ENCODE results near the gene NR5A2.

The NR5A2 gene

DNA sequence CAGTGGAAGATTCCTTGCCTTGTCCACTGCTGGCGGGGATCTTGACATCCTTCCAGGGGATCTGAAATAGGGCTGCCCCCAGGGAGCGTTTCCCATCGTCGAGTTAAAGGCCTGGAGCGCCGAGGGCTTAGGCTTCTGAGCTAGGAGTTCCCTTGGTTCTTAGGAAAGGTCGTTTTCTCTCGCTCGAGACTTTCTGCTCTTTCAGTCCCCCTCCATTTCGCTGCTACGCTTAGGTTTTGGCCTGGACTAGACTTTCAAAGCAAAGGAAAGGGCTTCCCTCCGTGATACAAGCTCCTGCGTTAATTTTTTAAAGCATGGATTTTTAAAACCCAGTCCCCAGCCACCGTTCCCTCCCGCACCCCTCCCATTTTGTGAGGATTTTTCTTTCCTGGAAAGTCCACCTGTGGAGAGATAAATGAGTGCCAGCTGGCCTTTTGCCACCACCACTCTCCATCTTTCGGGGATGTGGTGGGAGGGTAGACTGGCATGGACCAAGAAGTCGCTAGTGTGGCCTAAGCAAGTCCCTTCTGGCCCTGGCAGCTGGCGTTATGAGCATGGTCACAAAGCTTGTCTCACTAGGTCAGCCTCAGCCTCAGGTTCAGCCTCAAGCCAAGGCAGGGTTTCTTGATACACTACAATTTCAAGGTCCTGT is 9.2 kb downstream of the NR5A2 start:
- DNase-seq (ENCODE audit: low read depth): no peak

DNA sequence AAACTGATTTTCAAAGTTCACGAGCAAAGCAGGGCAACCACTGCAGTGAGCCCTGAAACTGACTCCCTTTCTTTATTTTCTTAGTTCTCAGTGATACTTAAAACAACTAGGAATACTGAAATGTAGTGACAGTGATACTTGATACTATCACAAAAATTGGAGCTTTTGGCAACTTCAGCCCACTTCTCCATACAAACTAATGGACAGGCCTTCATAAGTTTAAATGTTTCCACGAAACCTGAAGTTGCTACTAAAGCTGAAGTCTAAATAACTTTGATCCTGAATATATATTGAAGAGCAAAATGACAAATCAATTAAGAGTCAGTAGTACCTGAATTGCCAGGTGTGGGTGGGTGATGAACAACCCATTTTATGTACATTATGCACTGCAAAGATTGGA is 10.0 kb downstream of the NR5A2 start:
- no peak for DNase-seq (ENCODE audit: low read depth)

DNA sequence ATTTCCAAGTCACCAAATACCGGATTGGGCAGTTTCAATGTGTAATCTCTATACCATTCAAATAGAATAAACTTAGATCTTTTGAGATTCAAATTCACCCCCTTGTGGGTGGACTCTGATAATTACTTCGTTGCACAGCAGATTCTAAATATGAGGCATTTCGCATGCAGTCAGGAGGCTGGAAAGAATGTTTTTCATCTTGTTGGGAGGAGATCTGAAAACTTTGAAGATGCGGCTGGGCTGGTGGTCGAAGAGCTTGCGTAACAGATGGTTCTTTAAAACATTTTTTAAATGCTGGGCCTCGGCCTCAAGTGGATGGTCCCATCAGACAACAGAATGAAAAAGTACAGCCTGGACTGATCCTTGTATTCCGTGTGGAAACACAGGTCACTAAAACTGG is 10.4 kb downstream of the NR5A2 start:
- no peak for DNase-seq (ENCODE audit: low read depth)

DNA sequence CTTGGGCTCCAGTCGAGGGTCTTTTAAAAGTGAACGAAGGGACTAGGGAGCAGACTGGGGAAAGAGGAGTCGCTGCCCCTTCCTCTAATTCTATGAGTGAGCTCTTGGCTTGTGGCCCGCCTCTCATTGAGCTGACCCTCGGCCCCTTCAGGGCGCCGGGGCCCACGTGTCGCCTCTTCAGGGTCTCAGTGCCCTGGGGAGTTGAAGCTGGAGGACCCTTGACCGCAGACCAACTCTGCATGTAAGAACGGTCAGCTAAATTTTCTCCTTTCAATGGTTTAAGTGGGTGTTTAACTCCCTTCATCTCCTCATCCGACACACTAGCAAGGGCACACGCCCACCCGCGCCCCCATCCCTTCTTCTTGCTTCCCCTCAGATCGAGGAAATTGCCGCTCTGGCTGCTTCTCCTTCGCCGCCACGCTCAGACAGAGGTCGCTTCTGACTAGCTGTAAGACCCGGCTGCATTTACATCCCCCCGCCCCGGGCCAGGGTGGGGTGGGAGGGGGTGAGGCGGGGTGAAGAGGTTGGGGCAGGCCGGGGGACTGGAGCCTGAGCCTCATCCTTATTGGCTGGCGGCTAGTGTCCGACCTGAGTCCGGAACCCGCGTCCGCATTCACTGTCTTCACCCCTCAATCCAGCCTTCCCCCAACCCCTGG is 10.9 kb downstream of the NR5A2 start:
- DNase-seq (ENCODE audit: low read depth): no peak

DNA sequence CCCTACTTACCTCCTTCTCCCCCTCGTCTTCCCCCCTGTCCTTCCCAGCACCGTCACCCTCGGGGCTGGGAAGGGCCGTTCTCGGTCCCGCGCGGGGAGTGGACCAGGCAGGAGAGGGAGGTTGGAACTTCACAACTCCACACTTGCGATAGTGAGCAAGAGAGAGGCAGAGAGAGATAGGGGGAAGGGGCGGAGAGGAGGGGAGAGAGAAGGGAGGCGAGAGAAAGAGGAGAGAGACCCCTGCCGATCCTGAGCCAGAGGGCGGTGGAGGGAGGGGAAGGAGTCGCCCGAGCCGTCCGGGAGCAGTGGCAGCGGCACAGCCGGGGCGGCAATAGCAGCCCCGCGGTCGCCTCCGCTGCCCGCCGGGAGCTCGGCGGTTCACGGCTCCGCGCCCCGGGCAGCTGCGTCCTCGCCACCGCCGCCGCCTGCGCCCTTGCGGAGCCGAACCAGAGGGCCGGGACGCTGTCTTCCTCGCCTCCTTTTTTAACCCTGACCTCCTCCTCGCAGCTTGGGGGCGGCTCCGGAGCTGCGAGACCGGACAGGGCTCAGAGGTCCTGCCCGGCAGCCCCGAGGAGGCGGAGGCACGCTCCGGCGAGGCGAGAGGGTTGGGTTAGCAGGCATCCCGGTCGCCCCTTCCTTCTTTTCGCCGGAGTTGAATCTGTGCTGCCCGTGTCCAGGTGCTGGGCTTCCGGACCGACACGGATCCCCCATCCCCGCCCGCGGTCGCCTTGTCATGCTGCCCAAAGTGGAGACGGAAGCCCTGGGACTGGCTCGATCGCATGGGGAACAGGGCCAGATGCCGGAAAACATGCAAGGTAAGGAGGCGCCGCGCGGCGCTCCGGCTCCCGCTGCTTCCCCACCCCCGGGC is 11.7 kb downstream of the NR5A2 start:
- no peak for DNase-seq (ENCODE audit: low read depth)

DNA sequence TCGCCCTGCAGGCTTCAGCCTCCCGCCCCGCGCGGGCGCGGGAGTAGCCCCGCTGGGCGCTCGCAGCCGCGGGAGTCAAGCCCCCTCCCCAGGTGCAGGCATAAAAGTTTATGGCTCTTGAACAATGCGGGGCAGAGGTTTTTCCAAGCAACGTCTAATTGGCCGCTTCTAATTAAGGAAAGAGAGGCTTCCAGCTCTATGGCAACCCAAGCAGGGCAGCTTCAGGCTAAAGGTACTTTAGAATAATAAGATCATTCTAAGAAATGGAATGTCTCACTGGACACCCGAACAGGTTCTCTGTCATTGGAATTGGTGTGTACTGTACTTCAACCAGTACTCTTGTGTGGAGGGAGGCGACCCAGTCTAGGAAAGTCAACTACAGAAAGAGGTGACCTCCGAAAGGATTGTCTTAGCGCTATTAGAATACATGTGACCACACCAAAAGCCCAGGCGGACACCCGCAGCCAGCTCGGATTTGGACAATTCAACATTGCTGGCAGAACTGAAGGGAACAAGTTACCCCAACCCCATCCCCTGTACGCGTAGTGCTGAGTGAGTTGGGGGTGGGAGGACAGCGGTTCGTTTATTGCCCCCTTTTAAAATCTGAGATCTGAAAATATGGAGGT is 12.5 kb downstream of the NR5A2 start:
- no peak for DNase-seq (ENCODE audit: low read depth)

DNA sequence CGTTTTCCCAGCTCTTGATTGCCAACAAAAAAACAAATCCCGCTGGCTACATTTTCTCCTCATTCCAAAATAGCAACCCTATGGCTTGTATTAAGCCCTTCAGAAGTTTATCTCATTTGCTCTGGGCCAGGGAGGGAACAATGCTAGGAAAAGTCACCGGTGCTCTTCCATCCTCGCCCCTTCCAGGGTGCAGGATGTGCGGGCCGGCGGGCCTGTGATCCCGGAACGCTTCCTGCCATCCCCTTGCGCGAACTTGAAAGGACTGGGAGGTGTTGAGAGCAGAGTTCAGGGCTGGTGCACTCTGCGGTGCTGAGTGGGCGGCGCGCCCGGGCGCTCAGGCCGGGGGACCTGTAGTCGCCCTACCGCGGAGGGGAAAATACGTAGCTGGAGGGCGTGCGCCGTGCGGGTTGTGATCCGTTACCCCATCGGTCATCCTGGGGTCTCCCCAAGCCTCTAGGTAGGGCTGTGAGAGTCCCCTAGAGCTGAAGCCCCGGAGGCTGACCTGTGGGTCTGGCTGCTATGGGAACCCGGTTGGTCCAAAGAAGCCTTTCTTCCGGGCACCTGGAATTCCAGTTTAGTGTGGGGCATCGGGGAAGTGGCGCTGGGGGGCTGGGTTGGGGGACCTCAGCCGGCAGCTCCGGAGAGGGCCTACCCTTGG is 13.1 kb downstream of the NR5A2 start:
- no peak for DNase-seq (ENCODE audit: low read depth)

DNA sequence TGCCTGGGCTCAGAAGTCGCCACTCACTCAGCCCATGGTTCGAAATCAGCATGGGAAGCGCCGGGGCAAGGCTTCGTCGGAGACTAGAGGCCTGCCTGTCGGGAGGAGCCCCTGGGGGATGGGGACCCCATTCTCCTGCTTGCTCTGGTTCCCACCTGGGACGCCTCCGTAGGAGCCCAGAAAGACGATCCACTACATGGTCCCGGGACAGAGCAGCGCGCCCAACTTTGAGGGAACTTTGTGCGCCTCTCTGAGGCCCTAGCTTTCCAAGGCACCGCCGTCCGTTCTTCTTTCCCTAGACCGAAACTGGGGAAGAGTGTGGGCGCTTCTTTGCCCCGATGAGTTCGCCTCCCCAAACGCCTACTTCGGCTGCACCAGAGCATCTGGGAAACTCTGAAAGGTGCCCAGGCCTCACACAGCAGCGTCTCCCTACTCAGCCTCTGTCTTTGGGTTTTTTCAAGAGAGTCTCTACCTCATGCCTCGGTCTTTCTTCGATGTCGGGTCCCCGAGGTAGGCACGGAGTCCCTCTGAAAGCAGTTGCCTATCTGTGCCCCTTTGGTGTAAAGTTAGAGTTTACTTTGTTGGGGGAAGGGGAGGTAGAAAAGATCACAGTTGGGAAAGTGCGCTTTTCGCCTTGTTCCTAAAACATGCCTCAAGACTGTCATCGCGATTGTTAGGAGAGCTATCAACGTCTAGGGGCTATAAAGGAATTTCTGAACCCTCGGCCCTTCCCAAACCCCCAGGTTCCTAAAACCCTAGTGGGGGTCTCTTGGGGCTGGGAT is 14.0 kb downstream of the NR5A2 start:
- DNase-seq (ENCODE audit: low read depth): no peak

DNA sequence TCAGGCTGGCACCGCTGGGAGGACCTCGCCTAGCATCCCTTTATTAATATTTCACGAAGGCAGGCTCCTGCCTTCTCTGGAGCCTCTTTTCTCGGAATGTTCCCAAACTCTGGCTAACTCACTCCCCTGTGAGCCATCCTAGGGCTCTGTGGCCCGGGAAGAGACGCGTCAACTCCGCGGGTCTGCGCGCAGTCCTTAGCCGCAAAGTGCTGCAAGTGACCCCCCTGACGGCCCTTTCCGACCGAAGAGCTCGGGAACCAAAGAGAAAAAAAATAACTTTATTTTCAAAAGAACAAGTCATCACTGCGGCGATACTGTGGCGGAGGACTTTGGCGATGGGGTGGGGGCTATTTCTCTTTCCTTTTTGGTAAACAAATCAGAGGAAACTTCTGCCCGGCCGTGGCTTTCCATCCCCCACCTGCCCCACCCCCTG is 14.6 kb downstream of the NR5A2 start:
- no peak for DNase-seq (ENCODE audit: low read depth)

DNA sequence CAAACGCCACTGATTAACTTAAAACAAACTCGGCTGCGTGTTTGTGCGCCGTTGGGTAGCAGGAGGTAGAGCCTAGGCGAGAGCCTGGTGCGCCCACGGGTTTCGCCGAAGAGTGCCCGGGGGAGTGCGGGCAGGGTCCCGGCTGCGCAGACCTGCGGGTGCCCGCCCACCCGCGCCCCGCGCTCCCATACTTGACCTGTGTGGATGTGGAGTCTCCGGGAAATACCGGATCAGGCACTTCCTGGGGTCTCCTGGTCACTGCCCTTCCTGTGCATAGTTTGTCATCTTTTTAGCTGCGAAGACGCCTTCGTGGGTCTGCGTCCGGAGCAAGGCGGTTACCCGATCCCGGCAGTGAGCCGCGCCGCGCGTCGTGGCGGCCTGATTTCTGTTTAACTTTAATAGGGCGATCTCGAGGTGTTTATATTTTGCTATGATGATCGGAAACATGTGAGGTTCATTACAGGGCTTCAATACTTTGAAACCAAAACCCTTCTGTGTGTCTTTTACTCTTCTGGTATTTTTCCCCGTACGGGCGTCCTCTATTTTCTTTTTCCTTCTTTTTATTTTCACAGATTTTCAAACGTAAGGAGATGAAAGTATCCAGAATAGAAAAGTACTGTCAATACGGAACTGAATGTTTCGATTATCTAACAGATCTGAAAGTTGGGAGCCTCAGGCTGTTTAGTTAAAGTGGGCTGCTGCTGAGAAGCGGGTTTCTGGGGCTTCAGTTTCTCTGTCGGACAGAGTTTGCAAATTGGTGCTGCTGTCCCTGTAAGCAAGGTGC is 15.2 kb downstream of the NR5A2 start:
- DNase-seq (ENCODE audit: low read depth): no peak

DNA sequence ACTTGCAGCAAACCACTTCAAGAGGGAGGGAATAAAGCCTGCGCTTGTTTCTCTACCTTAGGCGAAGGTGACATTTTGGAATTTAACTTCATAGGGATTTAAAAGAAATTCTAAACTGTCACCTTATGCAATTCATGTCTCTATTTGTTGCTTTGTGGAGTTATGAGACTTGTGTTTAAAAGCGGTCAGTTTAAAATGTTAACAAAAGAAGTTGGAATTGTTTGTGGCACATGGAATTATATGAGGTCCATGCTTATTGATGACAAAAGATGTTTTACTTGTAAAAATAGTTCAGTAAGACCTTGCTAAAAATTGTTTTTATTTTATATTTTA is 15.8 kb downstream of the NR5A2 start:
- no peak for DNase-seq (ENCODE audit: low read depth)

DNA sequence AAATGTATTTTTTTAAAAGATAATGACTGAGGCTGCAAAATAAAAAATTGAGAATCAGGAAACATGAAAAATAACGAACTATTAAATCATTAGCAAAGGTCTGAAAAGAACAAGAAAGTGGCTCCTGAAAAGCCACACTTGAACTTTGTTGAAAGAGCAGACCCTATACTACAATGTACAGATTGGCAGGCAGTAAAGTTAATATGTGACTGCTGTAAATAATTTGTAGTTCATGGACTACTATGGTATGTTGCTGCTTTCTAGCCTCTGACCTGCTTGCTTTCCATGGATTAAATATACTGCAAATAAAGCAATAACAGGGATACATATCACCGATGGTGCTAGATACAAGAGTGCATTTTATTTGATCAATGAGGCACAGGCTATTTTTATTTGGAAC is 18.6 kb downstream of the NR5A2 start:
- no peak for DNase-seq (ENCODE audit: low read depth)

DNA sequence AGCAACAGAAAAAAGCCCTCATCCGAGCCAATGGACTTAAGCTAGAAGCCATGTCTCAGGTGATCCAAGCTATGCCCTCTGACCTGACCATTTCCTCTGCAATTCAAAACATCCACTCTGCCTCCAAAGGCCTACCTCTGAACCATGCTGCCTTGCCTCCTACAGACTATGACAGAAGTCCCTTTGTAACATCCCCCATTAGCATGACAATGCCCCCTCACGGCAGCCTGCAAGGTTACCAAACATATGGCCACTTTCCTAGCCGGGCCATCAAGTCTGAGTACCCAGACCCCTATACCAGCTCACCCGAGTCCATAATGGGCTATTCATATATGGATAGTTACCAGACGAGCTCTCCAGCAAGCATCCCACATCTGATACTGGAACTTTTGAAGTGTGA is 20.7 kb downstream of the NR5A2 start:
- DNase-seq (ENCODE audit: low read depth): no peak

DNA sequence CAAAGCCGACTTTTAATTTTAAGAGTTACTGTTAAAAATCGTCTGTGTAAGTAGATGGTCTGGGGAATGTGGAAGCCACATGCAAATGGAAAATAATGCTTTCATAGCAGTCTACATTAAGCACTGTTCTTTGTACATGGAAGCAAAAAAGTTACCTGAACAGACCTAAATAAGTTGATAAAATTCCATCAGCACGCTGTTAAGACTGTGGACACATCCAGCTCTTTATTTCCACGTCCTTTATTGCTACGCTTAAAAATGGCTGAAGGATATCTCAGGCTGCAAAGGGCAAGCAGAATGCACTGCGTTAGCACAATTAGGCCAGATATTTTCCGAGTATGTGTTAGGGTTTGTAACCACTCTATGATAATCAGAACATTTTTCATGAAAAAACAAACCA is 22.3 kb downstream of the NR5A2 start:
- no peak for DNase-seq (ENCODE audit: low read depth)

DNA sequence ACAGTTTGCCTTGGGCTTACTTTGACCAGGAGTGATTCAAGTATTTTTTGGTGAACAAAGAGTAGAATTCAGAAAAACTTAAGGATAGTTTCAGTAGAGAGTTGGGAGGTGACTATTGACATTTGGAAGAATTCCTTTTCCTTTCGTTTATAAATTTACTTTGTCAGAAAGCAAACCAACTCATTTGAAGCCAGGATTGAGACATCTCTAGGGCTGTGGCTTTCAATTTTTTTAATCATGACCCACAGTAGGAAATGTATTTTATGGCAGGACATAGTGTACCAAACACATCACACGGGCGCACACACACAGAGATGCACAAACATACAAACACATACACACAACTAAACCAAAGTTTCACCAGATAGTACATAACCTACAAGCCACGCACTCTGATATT is 24.1 kb downstream of the NR5A2 start:
- DNase-seq (ENCODE audit: low read depth): no peak

DNA sequence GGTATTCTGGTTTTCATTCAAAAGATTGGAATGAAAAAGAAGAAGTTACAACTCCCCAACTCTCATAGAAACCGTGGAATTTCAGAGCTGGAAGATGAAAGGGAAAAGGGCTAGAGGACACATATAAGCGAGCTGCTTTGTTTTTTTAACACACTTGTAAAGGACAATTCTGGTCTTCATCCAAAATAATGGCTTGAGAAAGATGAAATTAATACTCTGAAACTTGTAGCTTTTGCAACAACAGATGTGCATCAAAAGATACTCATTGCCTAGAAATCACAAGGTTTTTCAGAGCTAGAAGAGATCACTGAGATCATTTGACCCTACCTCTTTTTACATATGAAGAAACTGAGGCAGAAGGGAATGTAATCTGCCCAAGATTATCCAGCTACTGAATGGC is 25.6 kb downstream of the NR5A2 start:
- DNase-seq (ENCODE audit: low read depth): no peak

DNA sequence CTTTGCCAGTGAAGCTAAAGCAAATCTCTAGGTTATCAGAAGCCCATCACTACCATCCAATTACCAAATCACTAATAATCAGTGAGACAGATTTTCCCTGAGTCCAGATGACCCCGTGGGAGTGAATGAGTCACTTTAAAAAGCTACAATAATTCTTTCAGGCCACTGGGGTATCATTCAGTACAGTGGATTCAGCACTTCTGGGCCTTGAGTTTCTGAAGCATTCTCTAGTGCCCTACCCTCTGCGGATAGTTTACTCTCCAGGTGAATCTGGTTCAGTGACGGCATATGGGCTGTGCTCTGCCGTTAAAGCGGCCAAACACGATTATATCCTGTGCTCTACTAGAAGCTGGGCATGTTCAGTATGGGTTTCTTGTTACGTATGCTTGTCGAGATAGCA is 26.1 kb downstream of the NR5A2 start:
- no peak for DNase-seq (ENCODE audit: low read depth)

DNA sequence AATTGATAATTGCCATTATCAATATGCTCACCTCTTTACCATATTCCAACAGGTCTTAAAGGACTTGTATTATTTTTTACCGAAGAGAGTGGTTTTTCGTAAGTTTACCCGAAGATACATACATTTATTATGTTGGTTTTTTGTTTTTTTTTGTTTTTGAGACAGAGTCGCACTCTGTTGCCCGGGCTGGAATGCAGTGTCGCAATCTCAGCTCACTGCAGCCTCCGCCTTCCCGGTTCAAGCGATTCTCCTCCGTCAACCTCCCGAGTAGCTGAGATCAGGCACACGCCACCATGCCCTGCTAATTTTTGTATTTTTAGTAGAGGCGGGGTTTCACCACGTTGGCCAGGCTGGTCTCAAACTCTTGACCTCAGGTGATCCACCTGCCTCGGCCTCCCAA is 30.8 kb downstream of the NR5A2 start:
- DNase-seq (ENCODE audit: low read depth): no peak

DNA sequence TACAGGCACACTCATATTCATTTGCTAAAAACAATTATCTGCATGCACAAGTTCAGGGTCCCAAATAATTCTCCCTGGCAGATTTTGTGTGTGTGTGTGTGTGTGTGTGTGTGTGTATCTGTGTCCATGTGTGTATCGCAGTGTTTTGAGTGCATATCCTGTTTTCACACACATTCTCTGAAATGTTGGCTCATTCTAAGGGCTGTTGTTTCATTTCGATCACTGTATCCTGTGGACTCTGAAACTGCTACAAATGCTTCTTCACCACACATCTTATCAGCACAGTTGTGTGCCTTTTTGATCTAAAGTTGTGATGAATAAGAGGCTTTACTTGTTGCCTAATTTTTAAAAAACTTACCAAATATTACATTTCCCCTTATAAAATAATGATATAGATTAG is 34.6 kb downstream of the NR5A2 start:
- no peak for DNase-seq (ENCODE audit: low read depth)

DNA sequence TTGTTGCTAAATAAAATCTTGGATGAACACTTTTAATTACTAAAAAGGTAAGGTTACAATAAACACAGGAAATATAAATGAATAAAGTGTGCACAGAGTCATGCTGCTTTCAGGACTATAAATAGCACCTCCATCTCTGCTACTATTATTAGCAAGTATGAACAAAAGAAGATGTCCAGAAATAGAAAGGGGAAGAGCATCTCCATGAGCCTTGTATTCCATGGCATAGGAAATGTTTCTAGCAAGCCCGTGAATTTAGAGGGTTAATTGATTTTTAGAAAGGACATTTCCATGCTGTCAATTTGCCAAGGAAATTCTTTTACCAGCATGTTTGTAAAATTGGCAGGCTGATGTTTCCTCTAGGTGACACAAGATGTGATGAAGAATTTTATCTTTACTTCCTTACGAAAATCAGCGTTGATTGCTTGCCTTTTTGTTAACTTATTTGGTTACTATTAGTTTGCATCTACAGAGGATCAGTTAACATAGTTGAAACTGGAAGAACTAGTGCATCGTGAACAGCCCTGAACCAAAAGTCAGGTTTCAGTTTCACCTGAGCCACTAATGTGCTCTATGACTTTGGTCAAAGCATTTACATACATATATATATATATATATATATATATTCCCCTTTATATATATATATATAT is 45.3 kb downstream of the NR5A2 start:
- DNase-seq (ENCODE audit: low read depth): no peak

All from stimulated activated CD8-positive, alpha-beta memory T cell treated with anti-CD3 and anti-CD28 coated beads, Interleukin-7, amount 100 ng/mL, for 24 hours (primary cell).